Uterus (tissue), 4 donors: ENCODE data around the gene FLVCR2. TPM values are rescaled to one million over a fixed set of nuclear protein-coding genes. Genes with fewer than 3 reads are reported as not detected.

Experiments
- DNase-seq, 2 donors: peaks; one replicate each; pipeline ENCODE4 v3.0.0-alpha.2; 2019 to 2020
- H3K27ac ChIP-seq, 2 donors: fragments of 200-600 bp; sonication (generic); 1 replicate in 1 of 2; 2 replicates in 1 of 2; pipeline ENCODE4 v1.5.1; 2016 to 2018
- H3K27me3 ChIP-seq, 2 donors: fragments of 200-600 bp; sonication (generic); one replicate each; pipeline ENCODE4 v1.5.1; 2018 to 2019; ENCODE audit warnings: control low read depth in 1 of 2
- H3K36me3 ChIP-seq, 2 donors: fragments of 200-600 bp; sonication (generic); one replicate each; pipeline ENCODE4 v1.5.1; 2019; ENCODE audit warnings: control low read depth in 1 of 2
- H3K4me1 ChIP-seq, 2 donors: fragments of 200-600 bp; sonication (generic); one replicate each; pipeline ENCODE4 v1.5.1; 2018 to 2019; ENCODE audit warnings: control low read depth in 1 of 2
- H3K4me3 ChIP-seq, 2 donors: fragments of 200-600 bp; sonication (generic); 1 replicate in 1 of 2; 2 replicates in 1 of 2; pipeline ENCODE4 v1.5.1; 2018 to 2019; ENCODE audit warnings: mild to moderate bottlenecking in 1 of 2
- H3K9me3 ChIP-seq, 2 donors: fragments of 200-600 bp; sonication (generic); one replicate each; pipeline ENCODE4 v1.5.1; 2019; ENCODE audit warnings: control low read depth in 1 of 2
- POLR2A ChIP-seq, 2 donors: fragments of 450-650 bp; IDR thresholded peaks; one replicate each; pipeline ENCODE4 v1.6.1; 2016; ENCODE audit warnings: antibody characterized with exemption in 2 of 2, mild to moderate bottlenecking in 1 of 2, moderate library complexity in 1 of 2
- intact Hi-C: fragments of 100-400 bp; cut with DNase I; formaldehyde crosslinking; loops from one replicate; pipeline ENCODE4 v1.15.1; 2023; ENCODE audit warnings: low total_unique reads
- total RNA-seq, 4 donors: library from RNA; depleted of rRNA in 3 of 4; stranded (reverse); fragments of >200 nt in 3 of 4; gene quantifications; one replicate each; pipeline versions ENCODE4 v1.1.0 to v1.2.4, GENCODE V29; 2014 to 2023
- TF ChIP-seq, protein P1 (sequence below), 4 experiments: fragments of 200-600 bp in 2 of 4; fragments of 450-650 bp in 2 of 4; sonication (generic) in 2 of 4; IDR thresholded peaks; one replicate each; pipeline ENCODE4 v1.5.1; 2016 to 2019; ENCODE audit warnings: antibody characterized with exemption in 4 of 4, mild to moderate bottlenecking in 2 of 4, moderate library complexity in 1 of 4
- donor health status: DM: yes; HTN: yes; CAD: no.

The FLVCR2 gene
- total RNA-seq, 4 donors from 2014 or later, result 2.3 to 15.0 (median 3.3) TPM

DNA sequence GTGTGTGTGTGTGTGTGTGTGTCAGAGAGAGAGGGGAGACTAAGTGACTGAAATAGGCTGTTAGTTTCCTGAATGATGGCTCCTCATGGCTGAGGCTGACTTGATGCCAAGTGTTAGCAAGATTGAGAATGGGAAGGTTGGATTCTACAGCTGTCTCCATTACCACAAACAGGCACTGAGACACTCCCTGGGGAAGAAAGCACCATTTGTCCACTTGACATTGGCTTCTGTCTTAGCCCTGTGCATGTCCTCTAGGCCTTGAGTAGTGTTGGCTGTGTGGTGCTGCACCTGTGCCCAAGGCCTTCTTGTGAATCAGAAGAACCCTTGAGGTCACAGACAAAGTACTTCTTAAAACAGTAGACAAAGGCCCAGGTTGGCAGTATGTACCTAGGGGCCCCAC, 66.6 kb downstream of the FLVCR2 start:
- DNase-seq, result no peak
- intact Hi-C loops, result no loop called here
- Histone ChIP-seq H3K36me3 (no peaks in the 10 kb centered on the region), H3K9me3 (no peaks in the 10 kb centered on the region), H3K27me3 (no peaks in the 10 kb centered on the region), H3K4me1 (no peaks in the 10 kb centered on the region), H3K27ac (no peak overlapping the region), H3K4me3 (no peak overlapping the region)
- no peak for TF ChIP-seq POLR2A (IDR thresholded peaks at IDR 0.05)
- TF ChIP-seq, protein P1, sequence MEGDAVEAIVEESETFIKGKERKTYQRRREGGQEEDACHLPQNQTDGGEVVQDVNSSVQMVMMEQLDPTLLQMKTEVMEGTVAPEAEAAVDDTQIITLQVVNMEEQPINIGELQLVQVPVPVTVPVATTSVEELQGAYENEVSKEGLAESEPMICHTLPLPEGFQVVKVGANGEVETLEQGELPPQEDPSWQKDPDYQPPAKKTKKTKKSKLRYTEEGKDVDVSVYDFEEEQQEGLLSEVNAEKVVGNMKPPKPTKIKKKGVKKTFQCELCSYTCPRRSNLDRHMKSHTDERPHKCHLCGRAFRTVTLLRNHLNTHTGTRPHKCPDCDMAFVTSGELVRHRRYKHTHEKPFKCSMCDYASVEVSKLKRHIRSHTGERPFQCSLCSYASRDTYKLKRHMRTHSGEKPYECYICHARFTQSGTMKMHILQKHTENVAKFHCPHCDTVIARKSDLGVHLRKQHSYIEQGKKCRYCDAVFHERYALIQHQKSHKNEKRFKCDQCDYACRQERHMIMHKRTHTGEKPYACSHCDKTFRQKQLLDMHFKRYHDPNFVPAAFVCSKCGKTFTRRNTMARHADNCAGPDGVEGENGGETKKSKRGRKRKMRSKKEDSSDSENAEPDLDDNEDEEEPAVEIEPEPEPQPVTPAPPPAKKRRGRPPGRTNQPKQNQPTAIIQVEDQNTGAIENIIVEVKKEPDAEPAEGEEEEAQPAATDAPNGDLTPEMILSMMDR (IDR thresholded peaks at IDR 0.05), result no peak

DNA sequence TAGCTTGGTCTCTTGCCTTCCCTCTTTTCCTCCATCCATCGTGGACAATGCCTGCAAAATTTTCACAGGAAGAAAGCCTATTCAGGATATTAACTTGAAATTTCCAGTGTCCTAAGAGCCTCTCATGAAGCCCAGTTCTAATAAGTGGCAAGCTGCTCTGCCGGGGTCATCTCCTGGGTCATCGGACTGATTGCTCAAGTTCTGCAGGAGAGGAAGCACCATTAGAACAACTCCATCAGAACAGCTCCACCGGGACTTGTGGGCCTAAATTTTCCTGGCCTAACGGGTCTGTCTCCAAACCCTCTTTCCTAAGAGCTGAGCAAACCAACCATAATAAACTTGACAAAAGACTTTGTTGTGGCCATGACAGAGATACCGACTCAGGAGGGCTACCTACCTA, 68.3 kb downstream of the FLVCR2 start:
- H3K4me3 ChIP-seq, result no peak overlapping the region
- H3K9me3 ChIP-seq, result no peaks in the 10 kb centered on the region
- no peaks in the 10 kb centered on the region for H3K27me3 ChIP-seq
- intact Hi-C loops, result no loop called here
- no peaks in the 10 kb centered on the region for H3K4me1 ChIP-seq
- no peak for DNase-seq
- H3K27ac ChIP-seq, result no peak overlapping the region
- TF ChIP-seq, protein P1 (IDR thresholded peaks at IDR 0.05), result no peak
- no peak for TF ChIP-seq POLR2A (IDR thresholded peaks at IDR 0.05)
- no peaks in the 10 kb centered on the region for H3K36me3 ChIP-seq

DNA sequence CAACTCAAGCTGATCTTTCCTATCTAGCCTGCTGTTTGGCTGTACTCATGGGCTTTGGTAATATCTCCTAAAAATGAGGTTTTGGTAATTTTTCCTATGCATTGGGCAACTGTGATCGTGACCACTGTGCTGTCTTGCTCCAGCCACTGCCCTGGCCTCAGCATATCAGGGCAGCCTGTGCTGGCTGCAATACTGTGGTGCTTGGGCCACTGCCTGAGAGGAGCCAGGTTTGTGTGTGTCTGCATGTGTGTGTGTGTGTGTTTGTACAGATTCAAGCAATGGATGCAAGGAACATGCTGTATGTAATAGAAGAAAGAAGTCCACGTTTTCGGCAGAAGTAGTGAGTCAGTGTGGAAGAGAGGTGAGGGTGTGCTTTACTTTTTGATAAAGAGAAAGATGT, 69.2 kb downstream of the FLVCR2 start:
- no peak for DNase-seq
- Histone ChIP-seq H3K36me3 (no peaks in the 10 kb centered on the region), H3K4me3 (no peak overlapping the region), H3K27me3 (no peaks in the 10 kb centered on the region), H3K9me3 (no peaks in the 10 kb centered on the region), H3K4me1 (no peaks in the 10 kb centered on the region), H3K27ac (no peak overlapping the region)
- no peak for TF ChIP-seq POLR2A (IDR thresholded peaks at IDR 0.05)
- TF ChIP-seq, protein P1 (IDR thresholded peaks at IDR 0.05), result no peak
- intact Hi-C loops, result no loop called here

DNA sequence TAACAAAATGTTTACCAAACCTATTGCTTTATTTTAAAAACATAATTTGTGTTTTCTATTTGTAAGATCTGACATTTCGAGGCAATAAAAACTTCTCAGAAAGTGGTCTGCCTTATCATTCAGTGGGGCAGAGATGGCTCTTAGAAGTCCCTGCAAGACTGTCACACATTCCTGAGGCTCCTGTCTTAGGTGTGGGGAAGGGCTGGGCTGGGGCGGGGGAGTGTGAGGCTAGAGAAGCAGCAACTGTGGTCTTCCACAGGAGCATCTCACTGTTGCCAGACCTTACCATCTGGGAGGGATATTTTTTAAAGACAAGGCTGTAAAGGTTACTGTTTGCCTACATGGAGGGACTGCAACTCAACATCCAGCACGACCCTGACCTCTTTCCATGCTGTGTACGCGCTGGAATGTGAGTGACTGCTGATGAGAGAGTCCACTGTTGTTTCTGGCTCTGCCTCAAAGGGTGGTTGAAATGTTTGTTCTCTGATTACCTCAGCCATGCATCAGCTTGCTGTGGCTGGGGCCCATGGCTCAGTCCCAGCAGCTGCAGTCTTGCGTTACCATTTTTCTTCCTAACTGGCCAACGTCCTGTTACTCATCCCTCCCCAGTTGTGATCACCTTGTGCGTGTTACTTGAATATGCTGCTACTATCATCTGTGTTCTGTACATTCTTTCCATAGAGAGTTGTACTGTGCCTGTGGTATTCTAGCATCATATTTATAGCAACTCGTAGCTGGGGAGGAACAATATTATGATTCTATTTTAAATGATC, 69.8 kb downstream of the FLVCR2 start:
- DNase-seq, result peak in 1 of 2 donors; percentile 18
- TF ChIP-seq, protein P1 (IDR thresholded peaks at IDR 0.05), result no peak
- TF ChIP-seq POLR2A (IDR thresholded peaks at IDR 0.05), result no peak
- intact Hi-C loops, result no loop called here
- Histone ChIP-seq H3K36me3 (no peaks in the 10 kb centered on the region), H3K9me3 (no peaks in the 10 kb centered on the region), H3K27ac (no peak overlapping the region), H3K4me3 (no peak overlapping the region), H3K4me1 (no peaks in the 10 kb centered on the region), H3K27me3 (no peaks in the 10 kb centered on the region)

DNA sequence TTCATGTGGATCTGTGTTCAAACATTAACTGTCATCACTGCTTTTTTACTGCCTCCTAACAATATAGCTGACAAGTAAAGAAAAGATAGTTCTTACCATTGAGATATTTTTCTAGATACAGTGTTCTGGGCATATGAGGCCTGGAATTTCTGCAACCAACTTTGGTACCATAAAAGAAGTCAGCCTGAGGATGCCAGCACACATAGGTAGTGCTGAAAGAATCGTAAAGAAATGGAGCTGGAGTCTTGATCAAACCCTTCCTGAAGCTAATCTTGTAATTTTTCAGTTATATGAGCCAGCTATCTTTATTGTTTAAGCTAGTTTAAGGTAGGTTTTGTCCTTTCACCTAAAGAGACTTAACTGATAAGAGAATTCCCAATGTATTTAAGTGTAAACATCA, 70.9 kb downstream of the FLVCR2 start:
- intact Hi-C loops, result no loop called here
- Histone ChIP-seq H3K9me3 (no peaks in the 10 kb centered on the region), H3K27ac (no peak overlapping the region), H3K36me3 (no peaks in the 10 kb centered on the region), H3K4me3 (no peak overlapping the region), H3K4me1 (no peaks in the 10 kb centered on the region), H3K27me3 (no peaks in the 10 kb centered on the region)
- TF ChIP-seq, protein P1 (IDR thresholded peaks at IDR 0.05), result no peak
- TF ChIP-seq POLR2A (IDR thresholded peaks at IDR 0.05), result no peak
- no peak for DNase-seq
